A549 treated with ZK216348 at 1 μM for 4 hours (cell line): ENCODE measurements around the gene CACNB1. TPM values are rescaled to one million over a fixed set of nuclear protein-coding genes. Genes with fewer than 3 reads are reported as not detected.

Experiments
- total RNA-seq: library from RNA; stranded (reverse); fragments of 200-300 nt; extraction: Qiagen RNA extraction; gene quantifications from 5 replicates; pipeline ENCODE4 v1.2.3, GENCODE V29; 2022; ENCODE audit warnings: low read depth

The CACNB1 gene
- 4.1 to 5.9 TPM (median 5.6 TPM) in 5 replicates for total RNA-seq

GRCh38 chr17:39197380-39198185 lies at the start of gene CACNB1:
Gene CACNB1 (minus strand): TSS chr17:39197669. CDS start chr17:39197495, 174 bp downstream.

GRCh38 chr17:39225308-39225958 lies 28.0 kb upstream of the CACNB1 start, which contains the start of gene STAC2:
Gene STAC2 (minus strand): TSS chr17:39225945. CDS start chr17:39225502, 443 bp downstream.

GRCh38 chr17:39200070-39200879 lies 2.8 kb upstream of the CACNB1 start, which contains the start of gene RPL19:
Gene RPL19 (plus strand): TSS chr17:39200283. CDS start chr17:39200345, 62 bp downstream.

GRCh38 chr17:39165841-39166349 lies 31.6 kb downstream of the CACNB1 start, which contains the start of gene ARL5C:
Gene ARL5C (minus strand): TSS chr17:39166161. CDS start chr17:39165760, 401 bp downstream.

GRCh38 chr17:39151150-39151942 lies 46.1 kb downstream of the CACNB1 start, which contains the start of gene PLXDC1:
Gene PLXDC1 (minus strand): TSS chr17:39151637. CDS start chr17:39151437, 200 bp downstream.

Other genes starting within 250 kb of the CACNB1 start
- gene FBXO47, start 230.3 kb downstream of the CACNB1 start, total RNA-seq, result not detected in 5 replicates
- 0.11 to 0.38 TPM (median 0.21 TPM) in 5 replicates for gene PLXDC1, start 46.0 kb downstream of the CACNB1 start, total RNA-seq
- gene ARL5C, start 31.5 kb downstream of the CACNB1 start, total RNA-seq, result not detected in 5 replicates
- 3,885 to 4,759 TPM (median 4,023 TPM) in 5 replicates for gene RPL19, start 2.6 kb upstream of the CACNB1 start, total RNA-seq
- gene STAC2, start 28.3 kb upstream of the CACNB1 start, total RNA-seq, result 0.93 to 1.5 TPM (median 1.3 TPM) in 5 replicates
- gene FBXL20, start 204.0 kb upstream of the CACNB1 start, total RNA-seq, result 6.9 to 9.3 TPM (median 7.4 TPM) in 5 replicates